GM18499 (cell line): ENCODE measurements around the gene PDE8A.

Source experiments
- ATAC-seq: cut with Tn5 transposase; IDR thresholded peaks from one replicate; pipeline ENCODE4 v1.9.1; 2021; ENCODE audit warnings: moderate number of reproducible peaks; ENCODE audit not compliant: insufficient read depth, unreplicated experiment

PDE8A gene

DNA sequence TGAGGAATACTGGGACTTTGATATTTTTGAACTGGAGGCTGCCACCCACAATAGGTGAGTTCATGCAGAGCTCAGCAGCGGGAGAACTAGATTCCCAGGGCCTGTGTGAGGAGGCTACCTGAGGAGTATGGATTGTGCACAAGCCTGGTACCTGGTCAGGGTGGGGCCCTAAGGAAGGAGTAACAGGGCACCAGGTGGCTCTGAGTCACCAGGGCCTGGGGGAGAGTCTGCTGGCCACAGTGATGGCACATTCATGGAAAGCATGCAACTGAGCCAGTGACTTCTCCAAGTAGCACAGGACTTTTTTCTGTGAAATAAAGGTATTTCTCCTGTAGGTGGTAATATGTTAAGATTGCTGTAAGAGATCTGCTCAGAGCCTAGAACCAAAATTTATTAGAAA lies 134.4 kb downstream of the PDE8A start:
- no peak for ATAC-seq

DNA sequence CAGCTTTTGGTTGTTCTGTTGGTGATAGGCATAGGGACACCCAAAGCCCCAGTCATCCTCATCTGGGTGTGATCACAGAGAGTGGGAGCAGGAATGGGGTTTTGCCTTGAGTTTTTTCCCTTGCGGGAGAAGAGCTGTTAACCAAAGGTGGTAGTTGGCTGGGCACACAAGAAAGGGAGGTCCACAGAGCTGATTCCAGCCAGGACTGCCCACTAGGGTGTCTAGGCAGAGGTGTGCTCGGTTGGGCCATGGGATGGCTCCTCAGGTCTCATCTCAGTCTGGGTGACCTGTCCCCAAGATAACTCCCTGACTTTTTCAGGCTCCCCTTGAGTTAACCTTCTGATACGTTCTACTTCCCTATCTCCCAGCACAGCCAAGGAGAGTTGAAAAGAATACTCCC lies 134.8 kb downstream of the PDE8A start:
- ATAC-seq = no peak

DNA sequence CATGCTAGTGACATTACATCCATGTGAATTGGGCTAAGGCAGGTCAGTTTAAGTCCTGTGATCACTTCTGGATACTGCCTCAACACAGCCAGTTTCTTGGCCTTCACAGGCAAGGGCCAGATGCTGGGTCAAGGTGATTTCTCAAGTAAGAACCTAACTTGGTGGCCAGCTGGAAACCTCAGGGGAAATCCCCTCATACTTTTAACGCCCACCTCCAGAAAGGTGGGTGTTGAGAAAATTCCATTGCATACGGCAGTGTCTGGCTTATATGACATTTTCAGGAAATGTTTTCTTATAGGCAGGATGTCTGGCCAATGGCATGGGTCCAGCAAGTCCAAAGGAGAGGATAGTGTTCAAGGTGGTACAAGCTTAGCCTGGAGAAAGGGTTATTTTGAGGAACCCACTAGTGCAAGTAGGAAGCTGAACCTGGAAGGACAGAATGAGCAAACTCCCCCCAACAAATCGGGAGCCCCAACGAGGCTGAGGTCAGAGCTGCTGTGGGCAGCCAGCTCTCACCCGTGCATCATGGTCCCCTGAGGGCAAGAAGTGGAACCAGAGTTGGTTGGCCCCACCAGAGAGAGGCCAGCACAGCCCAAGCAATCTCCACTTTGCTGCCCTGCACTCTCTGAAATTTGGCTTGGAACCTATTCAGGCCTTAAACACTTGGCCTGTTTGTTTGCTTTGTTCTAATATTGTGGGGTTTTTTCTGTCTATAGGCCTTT lies 135.4 kb downstream of the PDE8A start:
- no peak for ATAC-seq

DNA sequence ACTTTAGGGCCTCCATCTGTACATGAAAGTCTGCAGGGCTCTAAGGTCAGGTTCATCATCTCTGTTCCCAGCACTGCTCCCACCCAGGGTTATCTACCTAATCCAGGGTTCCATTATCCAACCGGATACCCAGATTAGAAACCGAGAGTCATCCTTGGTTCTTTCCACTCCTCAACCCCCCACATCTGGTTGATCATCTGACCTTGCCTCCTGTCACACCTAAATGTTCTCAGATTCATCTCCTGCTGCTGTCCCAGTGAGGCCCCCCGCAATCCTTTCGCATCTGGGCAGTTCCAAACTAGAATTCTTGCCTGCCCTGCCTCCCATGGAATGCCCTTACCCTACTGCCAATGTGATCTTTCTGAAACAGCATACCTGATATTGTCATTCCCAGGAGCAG lies 136.5 kb downstream of the PDE8A start:
- ATAC-seq = no peak

DNA sequence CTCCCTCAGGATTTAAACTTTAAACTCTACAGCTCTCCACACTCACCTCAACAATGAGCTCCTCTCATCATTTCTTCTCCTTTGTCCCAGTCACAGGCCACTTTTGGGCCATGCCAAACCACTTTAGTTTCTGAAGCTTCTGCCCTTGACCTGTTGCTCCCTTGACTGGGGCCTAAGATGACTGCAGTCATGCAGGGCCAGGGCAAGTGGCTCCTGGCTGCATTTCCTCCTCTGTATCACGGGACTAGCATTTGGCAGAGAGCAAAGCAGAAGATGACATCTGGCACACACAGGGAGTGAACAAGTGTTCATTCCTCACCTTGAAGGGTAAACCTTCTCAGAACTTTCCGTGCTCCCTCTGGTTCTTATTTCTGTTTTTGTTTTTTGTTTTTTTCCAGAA lies 136.9 kb downstream of the PDE8A start:
- ATAC-seq = no peak

DNA sequence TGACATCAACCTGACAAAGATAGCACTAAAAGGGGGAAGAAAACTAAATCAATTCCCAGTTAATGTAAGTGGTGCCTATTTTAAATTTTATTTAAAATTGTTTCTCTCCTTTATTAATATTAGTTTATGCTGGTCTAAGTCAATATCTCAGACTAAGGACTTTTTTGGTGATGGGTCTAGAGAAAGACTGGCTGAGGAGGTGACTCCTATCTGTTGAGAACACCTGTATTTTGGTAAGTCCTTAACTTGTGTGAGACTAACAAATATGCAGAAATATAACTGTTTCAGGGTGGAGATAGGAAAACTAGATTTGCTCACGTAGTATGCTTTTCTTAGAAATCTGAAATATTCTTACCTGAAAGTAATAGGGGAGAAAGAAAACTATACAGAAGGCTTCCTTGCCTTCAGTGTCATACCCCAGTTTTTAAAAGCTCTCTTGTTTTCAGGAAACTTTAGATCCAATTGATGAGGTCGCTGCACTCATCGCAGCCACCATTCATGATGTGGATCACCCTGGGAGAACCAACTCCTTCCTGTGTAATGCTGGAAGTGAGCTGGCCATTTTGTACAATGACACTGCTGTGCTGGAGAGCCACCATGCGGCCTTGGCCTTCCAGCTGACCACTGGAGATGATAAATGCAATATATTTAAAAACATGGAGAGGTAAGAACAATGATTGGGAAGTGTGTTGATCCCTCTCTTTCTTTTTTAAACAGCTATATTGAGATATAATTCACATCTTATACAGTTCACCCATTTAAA lies 138.9 kb downstream of the PDE8A start:
- no peak for ATAC-seq

DNA sequence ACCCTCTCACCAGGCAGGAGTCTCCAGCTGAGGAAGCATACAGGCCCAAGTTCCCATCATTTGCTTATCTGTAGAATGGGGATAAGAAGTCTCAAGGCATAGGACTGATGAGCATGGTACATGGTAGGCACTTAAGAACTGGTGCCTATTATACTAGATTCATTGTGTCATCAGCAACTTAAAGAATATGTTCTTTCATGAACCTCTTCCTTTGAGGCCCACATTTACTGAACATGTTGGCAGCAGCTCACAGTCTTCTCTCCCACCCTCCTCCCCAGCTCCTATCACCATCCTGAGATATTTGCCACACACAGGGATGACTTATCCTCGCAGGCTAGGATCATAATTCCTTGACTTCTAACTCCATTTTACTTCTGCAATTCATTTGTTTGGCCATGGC lies 142.5 kb downstream of the PDE8A start:
- no peak for ATAC-seq

DNA sequence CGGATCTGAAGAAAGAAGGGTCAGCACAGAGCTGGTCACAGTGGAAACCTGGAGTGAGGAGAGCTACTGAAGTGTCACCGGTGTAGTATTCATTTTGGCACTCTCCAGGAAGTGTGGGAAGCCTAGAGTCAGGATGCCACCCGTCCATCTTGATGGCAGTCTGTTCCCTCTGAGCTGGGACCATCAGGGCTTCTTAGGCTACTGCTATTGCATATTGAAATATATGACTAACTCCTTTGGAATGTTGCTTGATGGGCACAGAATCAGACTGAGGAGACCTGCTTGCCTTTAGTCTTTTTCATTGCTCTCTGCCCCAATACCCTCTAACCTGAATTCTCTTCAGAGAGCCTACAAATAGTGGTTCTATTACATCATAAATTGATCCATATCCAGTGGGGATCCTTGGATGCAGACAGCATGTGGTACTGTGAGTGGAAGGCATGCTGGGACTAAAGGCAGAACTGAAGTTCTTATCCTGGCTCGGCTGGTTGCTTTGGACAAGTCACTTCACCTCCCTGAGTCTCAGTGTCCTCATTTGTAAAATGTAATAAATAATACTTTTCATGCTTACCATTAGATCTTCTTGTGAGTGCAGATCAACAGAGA lies 143.5 kb downstream of the PDE8A start:
- no peak for ATAC-seq

DNA sequence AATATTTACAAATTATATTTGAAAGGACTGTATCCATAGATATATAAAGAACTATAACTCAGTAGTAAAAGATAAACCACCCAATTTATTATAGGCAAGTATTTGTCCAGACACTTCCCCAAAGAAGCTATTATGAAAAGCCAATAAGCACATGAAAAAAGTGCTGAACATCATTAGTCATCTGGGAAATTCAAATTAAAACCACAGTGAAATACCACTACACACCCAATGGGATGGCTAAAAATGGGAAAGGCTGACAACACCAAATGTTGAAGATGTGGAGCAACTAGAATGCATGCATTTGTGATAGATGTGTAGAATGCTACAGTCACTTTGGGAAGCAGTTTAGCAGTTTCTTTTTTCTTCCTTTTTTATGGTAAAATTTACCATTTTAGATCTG lies 147.0 kb downstream of the PDE8A start:
- ATAC-seq = no peak

DNA sequence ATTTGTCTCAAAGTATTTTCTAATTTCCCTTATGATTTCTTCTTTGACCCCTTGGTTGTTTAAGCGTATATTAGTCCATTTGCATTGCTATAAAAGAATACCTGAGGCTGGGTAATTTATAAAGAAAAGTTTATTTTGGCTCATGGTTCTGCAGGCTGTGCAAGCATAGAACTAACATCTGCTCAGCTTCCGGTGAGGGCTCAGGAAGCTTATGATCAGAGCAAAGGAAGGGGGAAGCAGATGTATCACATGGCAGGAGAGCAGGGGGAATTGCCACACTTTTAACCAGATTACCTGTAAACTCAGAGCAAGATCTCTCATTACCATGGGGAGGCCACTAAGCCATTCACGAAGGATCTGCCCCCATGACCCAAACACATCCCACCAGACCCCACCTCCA lies 148.2 kb downstream of the PDE8A start:
- ATAC-seq = no peak

DNA sequence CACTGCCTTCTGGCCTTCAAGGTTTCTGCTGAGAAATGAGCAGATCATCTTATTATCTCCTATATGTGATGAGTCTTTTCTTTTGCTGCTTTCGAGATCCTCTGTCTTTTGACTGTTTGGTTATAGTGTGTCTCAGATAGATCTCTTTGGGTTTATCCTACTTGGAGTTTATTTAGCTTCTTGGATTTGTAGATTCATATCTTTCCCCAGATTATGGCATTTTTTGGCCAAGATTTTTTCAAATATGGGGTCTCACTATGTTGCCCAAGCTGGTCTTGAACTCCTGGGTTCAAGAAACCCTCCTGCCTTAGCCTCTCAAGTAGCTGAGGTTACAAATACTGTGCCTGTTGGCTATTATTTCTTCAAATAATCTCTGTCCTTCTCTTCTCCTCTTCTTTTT lies 150.3 kb downstream of the PDE8A start:
- ATAC-seq = no peak

DNA sequence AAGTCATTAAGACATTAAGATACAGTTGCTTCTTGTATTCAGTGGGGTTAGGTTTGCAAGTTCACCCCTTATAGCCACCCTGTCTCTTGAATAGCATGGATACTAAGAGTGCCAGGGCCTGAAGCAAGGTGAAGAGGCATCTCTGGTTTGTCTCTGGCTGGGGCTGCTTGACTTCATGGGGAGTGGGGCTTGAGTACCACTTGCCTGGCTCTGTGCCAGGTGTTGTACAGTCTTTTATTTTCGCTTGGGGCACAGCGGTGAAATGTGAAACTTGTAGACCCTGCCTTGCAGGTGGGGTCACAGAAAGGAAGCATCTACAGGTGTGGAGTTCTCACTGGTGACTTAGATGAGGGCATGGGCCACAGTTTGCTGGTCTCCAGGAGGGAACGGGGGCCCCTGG lies 152.1 kb downstream of the PDE8A start:
- no peak for ATAC-seq

DNA sequence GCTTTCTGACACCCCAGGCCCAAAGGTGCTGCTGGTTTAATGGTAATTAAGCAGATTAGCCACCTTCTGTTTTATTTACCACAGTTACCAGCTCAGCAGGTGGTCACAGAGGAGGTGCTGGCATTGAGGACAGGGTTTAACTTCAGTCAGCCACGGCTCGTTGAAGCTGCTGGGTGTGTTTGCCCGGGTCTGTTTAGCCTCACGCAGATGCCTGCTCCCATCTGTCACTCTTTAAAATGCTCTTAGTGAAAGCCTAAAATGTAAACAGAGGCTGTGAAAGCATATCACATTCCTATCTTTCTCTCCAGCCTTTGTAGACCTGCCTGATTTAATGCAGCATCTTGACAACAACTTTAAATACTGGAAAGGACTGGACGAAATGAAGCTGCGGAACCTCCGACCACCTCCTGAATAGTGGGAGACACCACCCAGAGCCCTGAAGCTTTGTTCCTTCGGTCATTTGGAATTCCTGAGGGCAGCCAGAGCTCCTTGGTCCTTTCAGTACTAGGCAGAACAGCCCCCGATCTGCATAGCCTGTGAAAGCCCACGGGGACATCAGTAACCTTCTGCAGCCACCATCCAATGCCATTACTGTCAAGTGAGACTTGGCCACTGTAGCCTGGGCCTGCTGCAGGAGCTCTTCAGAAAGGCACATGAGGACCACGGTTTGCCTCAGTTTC lies 156.0 kb downstream of the PDE8A start:
- ATAC-seq = no peak

DNA sequence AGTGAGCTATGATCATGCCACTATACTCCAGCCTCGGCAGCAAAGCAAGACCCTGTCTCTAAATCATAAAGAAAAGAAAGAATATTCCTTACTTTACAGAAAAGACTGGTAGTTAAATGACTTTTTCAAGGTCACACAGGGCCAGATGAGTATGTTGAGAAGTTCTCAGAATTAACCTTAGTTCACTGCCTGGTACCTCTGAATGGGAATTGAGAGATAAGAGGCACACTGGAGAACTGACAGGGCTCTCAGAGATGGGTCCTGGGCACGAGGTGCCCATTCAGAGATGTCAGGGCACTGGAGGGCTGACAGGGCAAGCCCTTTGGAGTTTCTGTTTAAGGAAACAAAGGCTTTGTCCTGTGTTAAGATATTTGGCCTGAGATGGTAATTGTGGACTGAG lies 157.7 kb downstream of the PDE8A start:
- no peak for ATAC-seq

DNA sequence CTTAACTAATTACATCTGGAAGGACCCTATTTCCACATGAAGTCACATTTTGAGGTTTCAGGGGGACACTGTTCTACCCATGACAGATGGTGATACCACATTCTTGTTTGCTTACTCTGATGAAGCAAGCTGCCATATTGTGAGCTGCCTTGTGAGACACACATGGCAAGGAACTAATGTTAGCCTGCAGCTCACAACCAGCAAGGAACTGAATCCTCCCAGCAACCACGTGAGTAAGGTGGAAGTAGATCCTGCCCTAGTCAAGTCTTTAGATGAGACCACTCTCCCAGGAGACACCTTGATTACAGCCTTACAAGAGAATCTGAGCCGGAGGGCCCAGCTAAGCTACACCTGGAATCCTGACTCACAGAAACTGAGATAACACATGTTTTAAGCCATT lies 160.1 kb downstream of the PDE8A start:
- no peak for ATAC-seq

DNA sequence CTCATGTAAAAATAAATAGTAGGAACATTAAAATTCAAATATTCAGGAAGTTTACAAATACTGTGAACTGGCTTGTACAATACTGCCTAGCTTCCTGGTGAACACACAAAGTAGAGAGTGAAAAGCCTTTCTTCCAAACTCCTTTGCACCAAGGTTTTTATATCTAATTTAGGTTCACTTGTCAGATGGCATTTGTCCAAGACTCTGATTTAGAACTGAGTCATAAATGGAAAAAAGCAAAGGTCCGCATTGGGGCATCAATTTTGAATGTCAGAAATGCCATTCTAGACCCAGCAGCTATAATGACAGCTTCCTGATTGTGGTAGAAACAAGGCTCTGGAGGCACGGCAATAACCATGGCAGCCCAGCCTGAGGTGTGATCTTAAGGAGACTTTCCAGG lies 160.7 kb downstream of the PDE8A start:
- ATAC-seq = no peak

DNA sequence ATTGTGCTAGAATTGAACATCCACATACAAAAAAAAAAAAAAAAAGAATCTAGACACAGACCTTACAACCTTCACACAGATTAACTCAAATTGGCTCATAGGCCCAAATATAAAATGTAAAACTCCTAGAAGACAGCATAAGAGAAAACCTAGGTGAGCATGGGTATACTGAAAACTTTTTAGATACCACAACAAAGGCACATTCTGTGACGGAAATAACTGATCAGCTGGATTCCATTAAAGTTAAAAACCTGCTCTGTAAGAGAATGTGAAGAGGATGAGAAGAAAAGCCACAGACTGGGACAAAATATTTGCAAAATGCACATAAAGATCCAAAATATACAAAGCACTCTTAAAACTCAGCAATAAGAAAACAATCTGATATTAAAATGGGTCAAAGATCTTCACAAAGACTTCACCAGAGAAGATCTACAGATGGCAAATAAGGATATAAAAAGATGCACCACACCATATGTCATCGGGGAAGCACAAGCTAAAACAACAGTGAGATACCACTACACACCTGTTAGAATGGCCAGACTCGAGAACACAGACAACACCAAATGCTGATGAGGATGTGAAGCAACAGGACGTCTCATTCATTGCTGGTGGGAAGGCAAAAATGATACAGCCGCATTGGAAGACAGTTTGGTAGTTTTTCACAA lies 167.9 kb downstream of the PDE8A start:
- no peak for ATAC-seq

DNA sequence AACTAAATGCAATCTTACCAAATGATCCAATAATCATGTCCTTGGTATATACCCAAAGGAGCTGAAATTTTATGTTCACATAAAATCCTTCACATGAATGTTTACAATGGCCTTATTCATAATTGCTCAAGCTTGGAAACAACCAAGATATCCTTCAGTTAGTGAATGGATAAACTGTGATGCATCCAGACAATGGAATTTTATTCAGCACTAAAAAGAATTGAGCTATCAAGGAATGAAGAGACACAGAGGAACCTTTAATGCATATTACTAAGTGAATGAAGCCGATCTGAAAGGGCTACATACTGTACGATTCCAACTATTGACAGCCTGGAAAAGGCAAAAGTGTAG lies 168.4 kb downstream of the PDE8A start:
- no peak for ATAC-seq

DNA sequence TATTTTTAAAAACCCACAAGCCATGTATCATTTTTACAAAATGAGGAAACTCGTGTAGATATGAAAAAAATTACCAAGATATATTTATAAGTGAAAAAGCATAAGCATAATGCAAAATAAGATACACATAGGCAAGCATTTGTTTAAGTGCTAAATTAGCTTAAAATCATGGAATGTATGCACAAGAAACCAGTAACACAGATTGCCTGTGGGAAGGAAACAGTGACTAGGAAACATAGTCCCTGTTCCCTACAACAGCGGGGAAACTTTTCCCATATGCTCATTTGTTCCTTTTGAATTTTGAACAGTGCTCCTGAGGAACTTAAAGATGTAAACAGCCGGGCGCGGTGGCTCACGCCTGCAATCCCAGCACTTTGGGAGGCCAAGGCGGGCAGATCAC lies 169.5 kb downstream of the PDE8A start:
- no peak for ATAC-seq

DNA sequence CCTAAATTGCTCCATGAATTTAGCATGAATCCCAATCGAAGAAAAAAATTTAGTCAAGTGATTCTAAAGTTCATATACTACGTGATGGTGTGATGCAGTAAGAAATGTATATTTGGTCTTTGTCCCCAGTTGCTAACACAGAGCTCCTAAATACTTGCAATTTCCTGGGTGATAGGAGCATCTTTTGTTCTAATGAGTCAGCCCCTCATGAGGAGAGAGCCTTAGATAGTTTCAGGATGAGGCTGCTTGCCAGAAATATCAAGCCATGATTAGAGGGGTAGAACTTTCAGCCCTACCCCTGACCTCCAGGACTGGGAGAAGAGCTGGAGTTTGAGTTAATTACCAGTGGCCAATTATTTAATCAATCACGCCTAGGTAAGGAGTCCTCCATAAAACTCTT lies 170.2 kb downstream of the PDE8A start:
- no peak for ATAC-seq

DNA sequence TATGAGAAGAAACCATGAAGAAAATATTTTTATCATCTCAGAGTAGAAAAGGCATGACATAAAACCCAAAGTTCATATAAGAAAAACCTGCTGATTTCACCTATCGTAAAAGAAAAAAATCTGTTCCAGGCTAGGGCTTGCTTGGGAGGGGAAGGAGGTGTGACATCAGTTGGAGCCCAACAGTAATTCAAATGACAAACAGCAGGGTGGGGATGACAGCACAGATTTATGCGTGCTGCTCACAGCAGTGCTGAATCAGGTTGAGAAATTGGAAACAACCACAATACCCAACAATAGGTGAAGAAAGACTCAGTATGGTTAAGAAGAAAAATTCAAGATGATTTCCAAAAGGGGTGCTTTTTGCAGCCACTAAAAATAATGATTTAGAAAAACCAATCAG lies 172.4 kb downstream of the PDE8A start:
- no peak for ATAC-seq
